ENCODE results near the gene CNTF. TPM values are rescaled to one million over a fixed set of nuclear protein-coding genes. Genes with fewer than 3 reads are reported as not detected.

Gene CNTF
- total RNA-seq, 6 donors from 2014 or later: 0.33 to 5.4 (median 1.4) TPM

DNA sequence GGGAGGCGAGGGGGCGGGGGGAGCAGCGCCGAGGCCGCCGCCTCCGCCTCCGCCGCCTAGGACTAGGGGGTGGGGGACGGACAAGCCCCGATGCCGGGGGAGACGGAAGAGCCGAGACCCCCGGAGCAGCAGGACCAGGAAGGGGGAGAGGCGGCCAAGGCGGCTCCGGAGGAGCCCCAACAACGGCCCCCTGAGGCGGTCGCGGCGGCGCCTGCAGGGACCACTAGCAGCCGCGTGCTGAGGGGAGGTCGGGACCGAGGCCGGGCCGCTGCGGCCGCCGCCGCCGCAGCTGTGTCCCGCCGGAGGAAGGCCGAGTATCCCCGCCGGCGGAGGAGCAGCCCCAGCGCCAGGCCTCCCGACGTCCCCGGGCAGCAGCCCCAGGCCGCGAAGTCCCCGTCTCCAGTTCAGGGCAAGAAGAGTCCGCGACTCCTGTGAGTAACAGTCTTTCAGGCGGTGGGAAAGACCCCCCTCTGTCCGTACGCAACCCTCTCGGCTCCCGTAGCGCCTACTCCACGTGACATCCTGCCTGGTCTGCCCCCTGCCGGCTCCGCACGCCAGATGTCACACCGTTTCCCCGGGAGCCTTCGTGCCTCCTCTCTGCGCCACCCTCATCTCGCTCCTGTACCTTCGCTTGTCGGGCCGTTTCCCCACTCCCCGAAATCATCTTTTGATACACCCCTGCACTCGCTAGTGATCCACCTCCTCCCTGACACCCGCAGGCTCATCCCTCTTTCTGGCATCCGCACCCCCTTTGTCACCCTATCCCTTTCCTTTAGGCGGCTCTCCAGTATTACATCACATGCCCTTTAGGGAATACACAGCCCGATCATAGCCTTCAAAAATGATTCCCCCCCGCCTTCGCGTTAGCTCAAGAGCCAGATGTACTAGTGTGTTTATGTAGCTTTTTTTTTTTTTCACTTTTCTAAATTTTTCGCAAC, 43.0 kb upstream of the CNTF start:
- Histone ChIP-seq H3K27ac (peak overlapping the region; percentile 95 to 100 (median 99)), H3K4me1 (peaks cover 44 to 61% (median 53%) of the 10 kb centered on the region in 4 donors), H3K4me3 (peak overlapping the region; percentile 61 to 98 (median 90)), H3K9me3 (no peaks in the 10 kb centered on the region), H3K36me3 (no peaks in the 10 kb centered on the region), H3K27me3 (no peaks in the 10 kb centered on the region)
- peak; percentile 84 to 85 for ATAC-seq (ENCODE audit: low FRiP score in 2 of 2)
- TF ChIP-seq POLR2AphosphoS5 (IDR thresholded peaks at IDR 0.05): peak; percentile 95 to 98
- peak in 3 of 4 donors; percentile 58 to 74 (median 67) for TF ChIP-seq POLR2A (IDR thresholded peaks at IDR 0.05)
- TF ChIP-seq EP300 (IDR thresholded peaks at IDR 0.05): peak in 1 of 4 donors; percentile 76
- TF ChIP-seq, protein P1, sequence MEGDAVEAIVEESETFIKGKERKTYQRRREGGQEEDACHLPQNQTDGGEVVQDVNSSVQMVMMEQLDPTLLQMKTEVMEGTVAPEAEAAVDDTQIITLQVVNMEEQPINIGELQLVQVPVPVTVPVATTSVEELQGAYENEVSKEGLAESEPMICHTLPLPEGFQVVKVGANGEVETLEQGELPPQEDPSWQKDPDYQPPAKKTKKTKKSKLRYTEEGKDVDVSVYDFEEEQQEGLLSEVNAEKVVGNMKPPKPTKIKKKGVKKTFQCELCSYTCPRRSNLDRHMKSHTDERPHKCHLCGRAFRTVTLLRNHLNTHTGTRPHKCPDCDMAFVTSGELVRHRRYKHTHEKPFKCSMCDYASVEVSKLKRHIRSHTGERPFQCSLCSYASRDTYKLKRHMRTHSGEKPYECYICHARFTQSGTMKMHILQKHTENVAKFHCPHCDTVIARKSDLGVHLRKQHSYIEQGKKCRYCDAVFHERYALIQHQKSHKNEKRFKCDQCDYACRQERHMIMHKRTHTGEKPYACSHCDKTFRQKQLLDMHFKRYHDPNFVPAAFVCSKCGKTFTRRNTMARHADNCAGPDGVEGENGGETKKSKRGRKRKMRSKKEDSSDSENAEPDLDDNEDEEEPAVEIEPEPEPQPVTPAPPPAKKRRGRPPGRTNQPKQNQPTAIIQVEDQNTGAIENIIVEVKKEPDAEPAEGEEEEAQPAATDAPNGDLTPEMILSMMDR (IDR thresholded peaks at IDR 0.05): peak; percentile 75 to 96 (median 94)
- peak; percentile 91 to 95 for DNase-seq
- 0% methylated on average over 24 to 73 of the region's 78 CpGs for WGBS, 2 donors

DNA sequence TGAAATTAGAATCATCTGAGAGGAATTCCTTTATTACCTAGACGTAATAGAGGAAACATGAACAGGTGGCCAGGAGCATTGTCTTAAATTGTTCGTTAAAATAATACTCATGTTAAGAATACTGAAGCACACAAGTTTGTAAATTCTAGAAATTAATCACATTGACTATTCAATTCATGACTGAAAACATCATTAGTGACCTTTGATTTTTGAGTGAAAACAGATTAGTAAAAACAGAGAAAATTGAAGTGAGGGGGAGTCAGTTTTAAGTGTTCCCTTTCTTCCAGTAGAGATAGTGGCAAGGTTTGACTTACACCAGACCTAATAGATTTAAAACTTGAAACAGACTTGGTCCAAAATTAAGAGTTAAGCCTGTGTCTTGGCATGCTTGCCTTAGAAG, 42.2 kb upstream of the CNTF start:
- peak overlapping the region in 3 of 4 donors; percentile 61 to 93 (median 86) for H3K4me3 ChIP-seq
- TF ChIP-seq EP300 (IDR thresholded peaks at IDR 0.05) (no peak), POLR2A (IDR thresholded peaks at IDR 0.05) (no peak), POLR2AphosphoS5 (IDR thresholded peaks at IDR 0.05) (no peak)
- TF ChIP-seq, protein P1 (IDR thresholded peaks at IDR 0.05): no peak
- no peak for ATAC-seq (ENCODE audit: low FRiP score in 2 of 2)
- no peak for DNase-seq
- peak overlapping the region; percentile 95 to 100 (median 99) for H3K27ac ChIP-seq
- no peaks in the 10 kb centered on the region for H3K9me3 ChIP-seq
- 7 to 9% methylated on average over 2 of the region's 2 CpGs for WGBS, 2 donors
- H3K27me3 ChIP-seq: no peaks in the 10 kb centered on the region
- H3K36me3 ChIP-seq: no peaks in the 10 kb centered on the region
- peaks cover 37 to 62% (median 53%) of the 10 kb centered on the region in 4 donors for H3K4me1 ChIP-seq

DNA sequence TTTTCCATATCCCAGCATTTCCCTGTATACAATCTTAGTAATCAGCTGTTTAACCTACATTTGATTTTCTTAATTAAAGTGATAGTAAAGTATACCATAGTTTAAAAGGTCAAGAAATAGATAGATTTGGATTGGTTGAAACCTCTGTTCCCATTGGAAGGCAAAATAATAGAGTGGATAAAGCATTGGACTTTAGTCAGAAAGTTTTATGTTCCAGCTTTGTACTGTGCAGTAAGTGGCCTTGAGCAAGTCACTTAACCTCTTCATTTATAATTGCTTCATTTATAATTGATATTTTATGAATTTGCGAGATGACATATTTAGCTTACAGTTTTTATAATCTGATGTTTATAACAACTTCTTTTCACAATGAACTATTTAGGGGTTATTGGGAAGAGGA, 40.0 kb upstream of the CNTF start:
- peaks cover 0 to 14% (median 0%) of the 10 kb centered on the region in 4 donors for H3K36me3 ChIP-seq
- ATAC-seq (ENCODE audit: low FRiP score in 2 of 2) (no peak), DNase-seq (no peak)
- H3K9me3 ChIP-seq: no peaks in the 10 kb centered on the region
- no peak overlapping the region for H3K27ac ChIP-seq
- H3K4me1 ChIP-seq: peaks cover 16 to 42% (median 37%) of the 10 kb centered on the region in 4 donors
- no peaks in the 10 kb centered on the region for H3K27me3 ChIP-seq
- WGBS, 2 donors: 87 to 88% methylated on average over 1 of the region's 1 CpG
- TF ChIP-seq, protein P1 (IDR thresholded peaks at IDR 0.05): no peak
- H3K4me3 ChIP-seq: no peak overlapping the region

DNA sequence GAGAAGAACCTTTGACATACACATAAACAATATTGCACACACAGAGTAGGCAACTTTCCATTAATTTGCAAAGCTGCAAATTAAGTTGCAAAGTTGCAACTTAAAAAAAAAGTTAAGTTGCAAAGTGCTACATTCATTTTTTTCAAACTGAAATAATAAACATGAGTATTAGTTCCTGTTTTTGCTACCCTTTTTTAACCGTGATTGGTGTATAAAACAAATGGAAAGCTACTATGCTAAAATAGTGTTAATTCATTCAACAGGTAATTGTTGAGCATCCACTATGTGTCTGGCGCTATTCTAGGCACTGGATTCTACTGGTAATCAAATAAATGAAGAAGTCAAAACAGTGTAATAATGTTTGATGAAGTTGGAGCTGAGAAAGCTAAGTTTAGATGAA, 35.5 kb upstream of the CNTF start:
- Histone ChIP-seq H3K4me1 (peaks cover 0 to 22% (median 17%) of the 10 kb centered on the region in 4 donors), H3K27ac (no peak overlapping the region), H3K4me3 (no peak overlapping the region), H3K27me3 (no peaks in the 10 kb centered on the region), H3K9me3 (no peaks in the 10 kb centered on the region), H3K36me3 (peaks cover 0 to 22% (median 2%) of the 10 kb centered on the region in 4 donors)
- no peak for TF ChIP-seq EP300 (IDR thresholded peaks at IDR 0.05)
- TF ChIP-seq, protein P1 (IDR thresholded peaks at IDR 0.05): no peak
- 76 to 78% methylated on average over 2 of the region's 2 CpGs for WGBS, 2 donors
- DNase-seq (no peak), ATAC-seq (ENCODE audit: low FRiP score in 2 of 2) (no peak)
